NCI-H2081 treated with DMSO at 0.1 percent for 48 hours (cell line): ENCODE measurements around the gene KCNQ1.

Source experiments
- DNase-seq: peaks from one replicate; lab custom pipeline; 2025; lab: John Stamatoyannopoulos, UW

KCNQ1 gene

GRCh38 chr11:2860636-2861035 is 415.8 kb downstream of the KCNQ1 start:
- no peak for DNase-seq

GRCh38 chr11:2862395-2863275 is 417.8 kb downstream of the KCNQ1 start:
- no peak for DNase-seq

DNA sequence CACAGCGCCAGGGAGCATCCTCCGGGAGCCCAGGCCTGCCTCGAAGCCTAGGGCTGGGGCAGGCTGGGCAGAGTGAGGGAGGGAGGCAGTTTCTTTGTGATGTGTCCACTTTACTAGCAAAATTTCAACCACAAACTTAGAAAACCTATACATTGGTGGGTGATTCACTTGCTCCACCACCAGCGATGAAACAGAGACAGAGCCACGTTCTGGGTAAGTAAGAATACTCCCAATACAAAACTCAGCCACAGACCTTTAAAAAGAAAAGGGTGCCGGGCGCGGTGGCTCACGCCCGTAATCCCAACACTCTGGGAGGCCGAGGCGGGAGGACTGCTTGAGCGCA is 418.4 kb downstream of the KCNQ1 start:
- DNase-seq: no peak

DNA sequence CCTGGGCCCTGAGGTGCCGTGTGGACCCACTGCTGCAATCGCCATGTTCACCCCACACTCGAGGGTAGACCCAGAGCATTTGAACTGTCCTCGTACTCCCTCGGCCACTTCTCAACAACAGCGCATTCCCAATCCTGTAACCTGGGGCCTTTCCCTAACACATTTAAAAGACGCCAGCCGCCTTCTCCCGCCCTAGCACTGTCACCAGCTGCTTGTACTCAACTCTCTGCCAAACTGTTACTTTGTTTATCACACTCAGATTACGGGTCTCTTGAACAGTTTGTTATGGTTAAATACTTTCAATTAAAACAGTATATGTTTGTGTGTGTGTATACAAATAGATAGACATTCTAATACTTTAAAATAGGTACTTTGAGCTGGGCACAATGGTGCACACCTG is 420.1 kb downstream of the KCNQ1 start:
- DNase-seq: no peak

DNA sequence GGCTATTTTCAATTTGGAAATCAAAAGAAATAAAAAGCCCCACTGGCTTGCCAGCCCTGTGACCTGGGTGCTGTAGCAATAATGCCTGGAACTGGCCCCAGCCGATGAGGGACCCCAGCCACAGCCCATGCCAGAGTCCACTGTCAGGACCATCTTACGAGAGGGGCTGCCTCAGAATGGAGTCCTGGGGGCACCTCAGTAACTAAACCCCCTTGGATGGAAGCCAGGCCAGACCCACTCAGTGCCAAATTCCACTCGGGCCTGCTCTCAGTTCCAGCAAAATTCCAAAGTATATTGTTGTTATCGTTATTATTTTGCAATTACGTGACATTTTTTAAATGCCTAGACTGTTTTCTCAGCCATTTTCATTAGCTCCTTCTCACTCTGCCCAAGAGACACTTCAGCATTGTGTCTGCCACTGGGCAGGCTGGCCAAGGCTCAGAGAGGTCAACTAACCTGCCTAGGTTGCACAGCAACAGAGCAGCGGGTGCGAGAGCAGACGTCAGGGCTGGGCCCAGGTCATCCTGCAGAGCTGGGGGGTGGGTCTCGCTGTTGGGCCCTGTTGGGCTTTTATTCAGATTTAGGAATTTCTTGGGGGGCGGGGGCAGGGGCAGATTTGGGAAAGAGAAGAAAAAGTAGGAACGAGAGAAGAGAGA is 421.2 kb downstream of the KCNQ1 start:
- no peak for DNase-seq

GRCh38 chr11:2867142-2867541 is 422.3 kb downstream of the KCNQ1 start:
- DNase-seq: no peak

- DNase-seq: no peak
These were observed 423.1 kb downstream of the KCNQ1 start for GRCh38 chr11:2867722-2868505.

DNA sequence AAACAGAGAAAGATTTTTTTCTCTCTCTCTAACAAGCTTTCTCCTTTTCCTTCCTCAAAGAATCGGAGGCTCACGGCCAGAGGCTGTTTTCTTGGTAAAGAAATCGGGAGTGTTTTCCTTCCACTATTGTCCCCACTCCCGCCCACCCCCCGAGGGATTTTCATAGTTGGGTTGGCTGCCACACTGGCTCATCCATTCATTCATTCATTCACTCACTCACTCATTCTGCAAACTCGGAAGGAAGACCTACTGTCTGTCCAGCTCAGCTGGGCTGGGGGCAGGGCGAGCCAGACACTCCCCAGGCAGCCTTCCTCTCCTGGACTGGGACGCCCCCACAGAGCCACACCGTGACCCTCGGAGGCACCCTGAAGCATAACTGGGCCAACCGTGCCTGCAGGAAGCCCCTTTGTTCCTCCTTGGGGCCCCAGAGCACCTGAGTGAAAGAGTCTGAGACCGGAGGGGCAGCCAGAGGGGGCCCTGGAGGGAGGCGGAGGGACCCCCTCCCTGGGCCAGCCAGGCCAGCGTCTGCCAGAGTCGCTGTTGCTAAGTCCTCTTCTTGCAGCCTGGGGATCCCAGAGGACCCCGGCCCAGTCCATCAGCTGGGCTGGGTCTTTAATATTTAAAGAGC is 423.8 kb downstream of the KCNQ1 start:
- DNase-seq: no peak

- DNase-seq: no peak
These were observed 424.3 kb downstream of the KCNQ1 start for GRCh38 chr11:2869134-2869526.

GRCh38 chr11:2869561-2870427 is 425.0 kb downstream of the KCNQ1 start:
- no peak for DNase-seq

DNA sequence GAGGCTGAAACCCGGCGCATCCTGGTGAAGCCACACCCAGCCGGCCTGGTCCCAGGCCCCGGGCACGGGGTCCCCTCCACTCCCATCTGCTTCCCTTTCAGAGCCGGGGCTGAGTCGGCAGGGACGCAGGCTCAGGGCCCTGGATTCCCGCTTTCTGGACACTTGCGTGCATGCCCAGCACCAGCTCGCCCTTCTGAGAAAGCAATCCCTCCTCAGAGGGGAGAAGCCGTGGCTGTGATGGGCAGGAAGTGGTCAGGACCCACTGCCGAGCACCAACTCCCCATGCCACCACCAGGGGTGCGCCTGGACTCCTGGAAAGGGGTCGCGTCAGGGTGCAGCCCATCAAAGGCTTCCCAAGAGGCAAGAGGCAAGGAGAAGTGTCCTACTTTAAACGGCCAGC is 425.7 kb downstream of the KCNQ1 start:
- DNase-seq: no peak

- no peak for DNase-seq
These were observed 426.3 kb downstream of the KCNQ1 start for GRCh38 chr11:2870969-2871680.

DNA sequence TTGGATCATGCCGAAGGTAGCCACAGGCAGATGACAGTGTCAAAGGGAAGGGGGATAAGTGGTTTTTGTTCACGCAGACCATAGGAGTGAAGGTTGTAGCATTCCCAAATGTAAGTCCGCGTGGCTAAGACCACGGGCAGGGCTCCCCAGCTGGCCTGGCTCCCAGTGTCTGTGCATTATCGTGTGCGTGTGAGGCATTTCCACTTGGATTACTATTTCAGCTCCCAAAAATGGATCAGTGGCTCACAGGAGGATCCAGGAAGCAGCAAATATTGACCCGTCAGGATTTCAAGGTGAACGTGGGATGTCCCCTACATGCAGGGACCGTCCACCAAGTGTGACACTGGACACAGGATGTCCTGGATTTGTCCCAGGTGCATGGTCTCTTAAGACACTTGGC is 430.2 kb downstream of the KCNQ1 start:
- DNase-seq: no peak

GRCh38 chr11:2877474-2877873 is 432.7 kb downstream of the KCNQ1 start:
- DNase-seq: no peak

DNA sequence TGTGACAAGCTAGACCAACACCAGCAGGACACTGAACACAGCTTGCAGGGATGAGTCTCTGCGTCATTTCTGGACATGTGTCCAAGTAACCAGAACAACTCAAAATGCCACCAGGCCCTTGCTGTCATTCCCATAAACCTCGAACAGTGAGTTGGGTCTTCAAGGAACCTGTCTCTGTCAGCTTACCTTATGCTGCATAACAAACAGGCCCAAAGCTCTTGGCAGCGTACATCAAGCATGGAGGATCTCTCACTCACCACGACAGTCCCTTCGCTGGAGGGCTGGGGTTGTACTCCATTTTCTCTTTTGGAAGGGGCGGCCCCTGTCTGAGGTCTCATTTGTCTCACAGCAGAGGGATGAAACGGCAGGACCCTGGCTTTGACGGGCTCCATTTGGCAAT is 434.0 kb downstream of the KCNQ1 start:
- no peak for DNase-seq

DNA sequence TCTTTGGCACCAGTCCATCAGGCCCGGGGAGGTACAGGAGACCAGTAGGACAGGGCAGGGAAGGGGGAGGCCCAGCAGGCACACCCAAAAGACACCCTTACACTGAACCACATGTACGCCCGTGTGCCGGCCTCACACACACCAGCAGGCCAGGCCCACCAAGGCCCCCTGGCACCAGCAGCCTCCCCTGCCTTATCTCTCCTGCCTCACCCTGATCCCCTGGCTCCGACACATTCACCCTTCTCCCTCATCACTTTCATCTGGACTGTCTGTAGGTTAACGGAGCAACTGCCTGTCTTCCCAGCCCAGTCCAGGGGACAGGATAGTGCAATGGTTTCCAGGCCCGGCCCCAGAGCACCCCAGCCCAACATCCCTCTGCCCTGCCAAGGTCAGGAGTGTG is 435.8 kb downstream of the KCNQ1 start:
- DNase-seq: no peak

DNA sequence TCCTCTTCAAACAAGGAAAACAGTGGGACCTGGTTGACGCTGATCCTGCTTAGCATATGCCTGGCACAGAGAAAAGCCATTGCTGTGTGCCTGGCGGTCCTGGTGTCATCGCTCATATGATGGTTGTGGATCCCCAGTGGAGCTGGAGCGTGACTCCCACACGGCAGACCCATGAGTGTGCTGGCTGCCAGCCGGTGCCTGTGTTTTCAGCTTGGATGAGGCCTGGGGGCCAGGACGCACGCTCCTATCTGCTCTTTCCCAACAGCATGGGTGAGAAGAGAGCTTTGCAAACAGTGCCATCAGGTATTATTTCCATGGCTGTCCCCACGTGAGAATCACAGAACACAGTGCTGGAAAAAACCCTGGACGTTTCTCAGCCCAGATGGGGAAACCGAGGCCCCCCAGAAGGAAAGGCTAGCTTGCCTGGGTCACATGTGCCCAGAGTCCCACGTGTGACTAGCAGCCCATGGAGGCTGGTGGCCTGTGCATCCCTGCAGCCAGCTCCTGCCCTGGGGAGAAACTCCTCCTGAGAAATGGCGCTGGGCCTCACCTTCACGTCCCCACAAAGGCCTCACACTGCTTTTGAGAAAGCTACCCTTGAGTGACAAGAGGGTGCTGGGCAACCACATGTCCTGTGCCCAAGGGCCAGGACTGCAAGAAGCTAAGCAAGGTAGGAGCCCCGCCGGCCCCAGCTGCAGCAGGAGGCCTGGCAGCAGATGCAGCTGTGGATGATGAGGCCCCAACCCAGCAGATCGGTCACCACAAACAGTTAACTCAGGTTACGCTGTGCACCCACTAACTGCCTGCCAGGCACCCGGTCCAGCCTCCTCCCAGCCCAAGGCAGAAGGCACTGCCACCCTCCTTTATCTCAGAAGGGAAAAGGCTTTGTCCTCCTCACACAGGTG is 436.5 kb downstream of the KCNQ1 start:
- no peak for DNase-seq

GRCh38 chr11:2881981-2882375 is 437.2 kb downstream of the KCNQ1 start:
- DNase-seq: no peak

- no peak for DNase-seq
These were observed 437.7 kb downstream of the KCNQ1 start for GRCh38 chr11:2882396-2883110.
